ENCODE results near the gene LOX.

DNA sequence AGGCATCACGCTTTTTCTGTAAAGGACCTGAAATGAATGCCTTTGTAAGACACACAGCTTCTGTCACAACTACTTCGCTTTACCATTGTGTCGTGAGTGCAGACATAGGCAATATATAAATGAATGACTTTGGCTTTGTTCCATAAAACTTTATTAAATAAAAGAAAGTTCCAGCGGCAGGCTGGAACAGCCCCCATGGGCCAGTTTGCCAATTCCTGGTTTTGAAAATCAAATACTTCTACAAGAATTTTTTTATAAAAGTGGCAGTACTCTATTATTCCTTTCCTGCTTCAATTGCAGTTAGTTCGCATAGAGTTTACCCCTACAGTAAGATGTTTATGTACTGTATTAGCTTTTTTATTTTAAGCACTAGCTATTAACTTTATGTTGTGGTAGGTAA is 62.6 kb downstream of the LOX start:
- TF ChIP-seq, protein P1, sequence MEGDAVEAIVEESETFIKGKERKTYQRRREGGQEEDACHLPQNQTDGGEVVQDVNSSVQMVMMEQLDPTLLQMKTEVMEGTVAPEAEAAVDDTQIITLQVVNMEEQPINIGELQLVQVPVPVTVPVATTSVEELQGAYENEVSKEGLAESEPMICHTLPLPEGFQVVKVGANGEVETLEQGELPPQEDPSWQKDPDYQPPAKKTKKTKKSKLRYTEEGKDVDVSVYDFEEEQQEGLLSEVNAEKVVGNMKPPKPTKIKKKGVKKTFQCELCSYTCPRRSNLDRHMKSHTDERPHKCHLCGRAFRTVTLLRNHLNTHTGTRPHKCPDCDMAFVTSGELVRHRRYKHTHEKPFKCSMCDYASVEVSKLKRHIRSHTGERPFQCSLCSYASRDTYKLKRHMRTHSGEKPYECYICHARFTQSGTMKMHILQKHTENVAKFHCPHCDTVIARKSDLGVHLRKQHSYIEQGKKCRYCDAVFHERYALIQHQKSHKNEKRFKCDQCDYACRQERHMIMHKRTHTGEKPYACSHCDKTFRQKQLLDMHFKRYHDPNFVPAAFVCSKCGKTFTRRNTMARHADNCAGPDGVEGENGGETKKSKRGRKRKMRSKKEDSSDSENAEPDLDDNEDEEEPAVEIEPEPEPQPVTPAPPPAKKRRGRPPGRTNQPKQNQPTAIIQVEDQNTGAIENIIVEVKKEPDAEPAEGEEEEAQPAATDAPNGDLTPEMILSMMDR (IDR thresholded peaks at IDR 0.05) = no peak
- TF ChIP-seq POLR2A (IDR thresholded peaks at IDR 0.05) = no peak
